AG04449 (cell line): Measurements from ENCODE around the gene TMEM140.

Experiments used
- CTCF ChIA-PET: fragments of 350-600 bp; formaldehyde crosslinking; extraction: SDS; loops from one replicate; lab custom pipeline; 2021; ENCODE audit warnings: antibody characterized with exemption; lab: Yijun Ruan, JAX
- POLR2A ChIA-PET: fragments of 400-600, 350-600 bp; formaldehyde crosslinking; extraction: SDS; loops from one replicate; lab custom pipeline; 2020; ENCODE audit warnings: antibody characterized with exemption, inconsistent platforms; lab: Yijun Ruan, JAX
- DNase-seq: peaks from one replicate; pipeline ENCODE4 v3.0.0-alpha.2; 2010; ENCODE audit warnings: low read depth, low spot score
- H3K4me3 ChIP-seq: 2 replicates; pipeline ENCODE4 v1.5.1; 2011; ENCODE audit warnings: low read depth, mild to moderate bottlenecking, control low read depth, low read length
- TF ChIP-seq, protein P1 (sequence below): IDR thresholded peaks from one replicate; pipeline ENCODE4 v1.5.1; 2011; ENCODE audit warnings: mild to moderate bottlenecking, moderate library complexity, low read length, control low read depth, inconsistent platforms; ENCODE audit not compliant: insufficient read depth; ENCODE audit errors: missing control alignments

Gene TMEM140

DNA sequence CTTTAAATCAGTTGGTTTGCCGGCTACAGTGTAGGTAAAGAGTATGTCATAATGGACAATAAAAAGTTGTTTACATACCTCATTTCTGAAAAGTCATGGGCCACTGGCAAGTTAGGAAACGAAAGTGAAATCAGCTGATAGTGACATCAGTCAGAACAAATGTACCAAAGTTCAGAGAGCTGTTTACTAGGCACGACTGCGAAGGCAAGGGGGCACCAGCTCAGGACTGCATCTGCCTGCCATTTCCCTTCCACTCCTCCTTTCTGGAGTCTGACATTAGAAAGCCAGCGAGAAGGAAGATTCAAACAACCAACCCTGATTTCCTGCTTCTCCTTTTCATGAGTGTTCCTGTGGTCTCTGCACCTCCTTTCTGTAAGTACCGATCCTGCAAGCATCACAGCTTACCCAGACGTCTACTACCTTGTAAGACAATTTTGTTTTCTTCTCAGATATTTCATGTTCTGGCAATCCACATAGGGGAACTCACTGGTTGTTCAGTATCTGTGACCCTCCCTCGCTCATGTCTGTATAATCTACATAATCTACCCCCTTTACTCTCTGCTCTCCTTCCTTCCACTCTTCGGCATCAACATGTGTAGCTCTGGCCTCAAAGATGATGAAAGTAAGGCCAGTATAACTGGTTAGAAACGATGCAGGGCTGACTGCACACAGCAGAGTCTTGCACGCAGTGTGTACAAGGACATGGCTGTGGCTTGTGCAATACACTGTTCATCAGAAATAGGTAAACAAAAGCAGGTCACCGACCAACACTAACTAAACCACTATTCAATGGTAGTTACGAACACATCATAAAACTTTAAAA is at the start of gene TMEM140:
TSS of gene TMEM140 (plus strand) at position 174 of the 823 bp plus-strand sequence. CDS start 16,370 bp downstream, outside the sequence.
- CTCF ChIA-PET: interaction anchor here (1.1 kb wide), 1 partner anchor 10 kb away, joined by 3 read pairs; no protein-coding TSS in a partner anchor
- TF ChIP-seq, protein P1, sequence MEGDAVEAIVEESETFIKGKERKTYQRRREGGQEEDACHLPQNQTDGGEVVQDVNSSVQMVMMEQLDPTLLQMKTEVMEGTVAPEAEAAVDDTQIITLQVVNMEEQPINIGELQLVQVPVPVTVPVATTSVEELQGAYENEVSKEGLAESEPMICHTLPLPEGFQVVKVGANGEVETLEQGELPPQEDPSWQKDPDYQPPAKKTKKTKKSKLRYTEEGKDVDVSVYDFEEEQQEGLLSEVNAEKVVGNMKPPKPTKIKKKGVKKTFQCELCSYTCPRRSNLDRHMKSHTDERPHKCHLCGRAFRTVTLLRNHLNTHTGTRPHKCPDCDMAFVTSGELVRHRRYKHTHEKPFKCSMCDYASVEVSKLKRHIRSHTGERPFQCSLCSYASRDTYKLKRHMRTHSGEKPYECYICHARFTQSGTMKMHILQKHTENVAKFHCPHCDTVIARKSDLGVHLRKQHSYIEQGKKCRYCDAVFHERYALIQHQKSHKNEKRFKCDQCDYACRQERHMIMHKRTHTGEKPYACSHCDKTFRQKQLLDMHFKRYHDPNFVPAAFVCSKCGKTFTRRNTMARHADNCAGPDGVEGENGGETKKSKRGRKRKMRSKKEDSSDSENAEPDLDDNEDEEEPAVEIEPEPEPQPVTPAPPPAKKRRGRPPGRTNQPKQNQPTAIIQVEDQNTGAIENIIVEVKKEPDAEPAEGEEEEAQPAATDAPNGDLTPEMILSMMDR: no peak
- DNase-seq: no peak
- H3K4me3 ChIP-seq: peak within 1 kb of the TSS; percentile 15; the same call in 1 of the 2 replicates
- POLR2A ChIA-PET: no interaction called here

DNA sequence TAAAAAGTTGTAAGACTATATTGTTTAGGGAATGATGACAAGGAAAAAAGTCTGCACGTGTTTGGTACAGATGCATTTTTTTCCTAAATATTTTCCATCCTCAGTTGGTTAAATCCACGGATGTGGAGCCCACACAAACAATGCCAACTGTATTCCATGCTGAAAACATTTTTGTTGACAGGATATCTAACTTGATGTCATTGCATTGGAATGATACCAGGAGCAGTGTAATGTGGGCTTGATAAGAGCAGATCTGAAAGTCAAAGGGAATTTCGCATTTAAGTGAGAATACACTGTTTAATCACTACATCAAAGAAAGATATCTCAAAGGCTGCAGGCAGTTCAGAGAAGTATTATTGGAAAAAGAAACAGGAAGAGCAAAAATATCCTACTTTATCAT is 49.5 kb upstream of the TMEM140 start:
- DNase-seq: no peak
- H3K4me3 ChIP-seq: no peak overlapping the region
- ChIA-PET CTCF (no interaction called here), POLR2A (no interaction called here)
- TF ChIP-seq, protein P1: no peak

DNA sequence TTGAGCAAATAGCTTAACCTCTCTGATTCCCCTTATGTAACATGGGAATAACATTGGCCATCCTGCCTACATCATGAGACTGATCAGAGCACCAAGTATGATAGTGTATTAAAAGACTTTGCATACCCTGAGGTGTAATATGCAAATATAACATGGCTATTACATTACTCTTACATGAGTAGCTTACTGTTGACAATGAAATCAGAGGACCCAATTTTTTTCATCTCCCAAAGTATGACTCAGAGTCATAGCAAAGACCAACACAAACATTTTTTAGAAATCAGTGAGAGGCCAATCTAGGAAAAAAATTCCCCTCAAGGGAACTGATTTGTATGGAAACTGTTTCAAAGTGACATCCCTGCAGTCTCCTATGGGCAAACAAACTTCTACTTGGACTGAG is 47.0 kb upstream of the TMEM140 start:
- DNase-seq: no peak
- CTCF ChIA-PET: no interaction called here
- no peak overlapping the region for H3K4me3 ChIP-seq
- POLR2A ChIA-PET: no interaction called here
- TF ChIP-seq, protein P1: no peak

DNA sequence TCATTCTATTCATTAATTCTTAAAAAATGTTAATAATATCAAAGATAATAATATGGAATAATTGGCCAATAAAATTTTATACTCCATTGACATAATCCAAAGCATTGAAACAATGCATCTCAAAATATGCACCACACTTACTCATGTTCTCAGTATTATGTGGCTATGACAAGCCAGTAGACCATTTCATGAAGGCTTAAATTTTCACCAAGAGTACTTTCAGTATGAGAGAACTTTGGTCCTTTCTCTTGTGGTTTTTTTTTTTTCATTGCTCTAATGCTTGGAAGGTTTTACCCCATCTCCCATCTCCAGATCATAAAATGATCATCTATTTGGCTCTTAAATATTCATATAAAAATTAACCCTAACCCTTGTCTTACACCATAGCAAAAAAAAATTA is 45.5 kb upstream of the TMEM140 start:
- no peak overlapping the region for H3K4me3 ChIP-seq
- TF ChIP-seq, protein P1: no peak
- DNase-seq: no peak
- ChIA-PET CTCF (interaction anchor here (0.6 kb wide), 1 partner anchor 9 kb away, joined by 3 read pairs; no protein-coding TSS in a partner anchor), POLR2A (no interaction called here)

DNA sequence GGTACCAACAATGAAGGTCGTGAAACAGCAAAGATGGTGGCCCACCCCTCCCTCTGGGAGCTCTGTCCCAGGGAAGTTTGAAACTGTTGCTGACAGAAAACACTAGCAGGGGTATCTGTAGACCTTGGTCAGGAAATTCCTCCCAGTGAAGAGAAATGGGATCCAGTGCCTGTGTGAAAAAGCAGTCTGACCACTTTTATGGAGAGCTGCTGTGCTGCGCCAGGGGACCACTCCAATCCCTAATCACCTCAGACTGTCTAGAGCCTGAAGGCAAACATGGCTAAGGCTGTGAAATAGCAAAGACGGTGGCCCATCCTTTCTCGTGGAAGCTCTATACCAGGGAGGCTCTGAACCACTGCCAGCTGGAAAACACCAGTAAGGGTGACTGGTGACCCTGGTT is 38.3 kb upstream of the TMEM140 start:
- no peak overlapping the region for H3K4me3 ChIP-seq
- CTCF ChIA-PET: no interaction called here
- no peak for DNase-seq
- TF ChIP-seq, protein P1: no peak
- POLR2A ChIA-PET: no interaction called here

DNA sequence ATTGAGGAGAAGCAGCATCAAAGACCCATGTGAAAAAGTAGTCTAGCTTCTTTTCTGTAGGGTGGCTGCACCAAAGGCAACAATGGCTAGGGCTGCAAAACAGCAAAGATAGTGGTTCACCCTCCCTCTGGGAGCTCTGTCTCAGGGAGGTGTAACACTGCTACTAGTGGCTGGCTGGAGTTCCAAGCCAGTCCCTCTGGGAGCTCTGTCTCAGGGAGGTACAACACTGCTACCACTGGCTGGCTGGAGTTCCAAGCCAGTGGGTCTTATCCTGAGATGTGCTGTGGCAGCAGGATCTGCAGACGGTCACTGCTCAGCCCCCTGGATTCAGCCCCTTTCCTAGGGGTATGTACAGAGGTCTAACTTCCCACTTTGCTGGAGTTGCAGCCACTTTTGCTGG is 37.9 kb upstream of the TMEM140 start:
- TF ChIP-seq, protein P1: no peak
- H3K4me3 ChIP-seq: no peak overlapping the region
- POLR2A ChIA-PET: no interaction called here
- DNase-seq: no peak
- CTCF ChIA-PET: no interaction called here
